Common myeloid progenitor, CD34-positive (primary cell): ENCODE data around the gene TECPR2.

ENCODE experiments used
- CTCF ChIA-PET: fragments of 350-600 bp; sonication (Branson Sonifier 250); formaldehyde crosslinking; loops from one replicate; lab custom pipeline; 2021; ENCODE audit warnings: antibody characterized with exemption; lab: Charles Lee
- POLR2A ChIA-PET: fragments of 350-600 bp; sonication (Branson Sonifier 250); formaldehyde crosslinking; loops from one replicate; lab custom pipeline; 2021; ENCODE audit warnings: antibody characterized with exemption; lab: Charles Lee
- DNase-seq, 3 donors: peaks; one replicate each; pipeline versions ENCODE4 v3.0.0 to v3.0.0-alpha.2; 2013
- H3K27ac ChIP-seq, 2 experiments: 1 replicate in 1 of 2; 2 replicates in 1 of 2; pipeline ENCODE4 v1.7.0; 2013; ENCODE audit warnings: inconsistent platforms in 2 of 2, low read length in 2 of 2, mild to moderate bottlenecking in 2 of 2, low read depth in 1 of 2, moderate library complexity in 1 of 2; ENCODE audit not compliant: severe bottlenecking in 2 of 2, insufficient read depth in 1 of 2, poor library complexity in 1 of 2
- H3K27me3 ChIP-seq, 5 experiments: replicated peaks in 2 of 5; 1 replicate in 3 of 5; 2 replicates in 2 of 5; pipeline versions ENCODE4 v1.6.1 to v1.7.0; 2013; ENCODE audit warnings: low read length in 4 of 5, mild to moderate bottlenecking in 2 of 5, moderate library complexity in 2 of 5, inconsistent platforms in 1 of 5; ENCODE audit not compliant: insufficient read depth in 5 of 5, control insufficient read depth in 4 of 5
- H3K36me3 ChIP-seq, 4 experiments: 1 replicate in 2 of 4; 2 replicates in 2 of 4; pipeline versions ENCODE4 v1.6.1 to v1.7.0; 2013; ENCODE audit warnings: low read length in 3 of 4, control low read depth in 1 of 4, mild to moderate bottlenecking in 1 of 4; ENCODE audit not compliant: control insufficient read depth in 4 of 4, insufficient read depth in 4 of 4
- H3K4me1 ChIP-seq, 4 experiments: 1 replicate in 3 of 4; 2 replicates in 1 of 4; pipeline versions ENCODE4 v1.6.1 to v1.7.1; 2013; ENCODE audit warnings: low read length in 3 of 4, mild to moderate bottlenecking in 3 of 4, control low read depth in 1 of 4, inconsistent platforms in 1 of 4, moderate library complexity in 1 of 4; ENCODE audit not compliant: control insufficient read depth in 4 of 4, insufficient read depth in 4 of 4; ENCODE audit errors: control extremely low read depth in 1 of 4
- H3K4me3 ChIP-seq, 7 experiments: 1 replicate in 4 of 7; 2 replicates in 3 of 7; pipeline versions ENCODE4 v1.5.1 to v1.7.0; 2013; ENCODE audit warnings: mild to moderate bottlenecking in 7 of 7, low read length in 6 of 7, moderate library complexity in 6 of 7, inconsistent platforms in 2 of 7, low read depth in 2 of 7, control low read depth in 1 of 7; ENCODE audit not compliant: insufficient read depth in 4 of 7, control insufficient read depth in 1 of 7; ENCODE audit errors: extremely low read depth in 1 of 7
- H3K9me3 ChIP-seq, 5 experiments: 1 replicate in 4 of 5; 2 replicates in 1 of 5; pipeline versions ENCODE4 v1.6.1 to v1.7.1; 2013; ENCODE audit warnings: low read length in 4 of 5, mild to moderate bottlenecking in 2 of 5, inconsistent platforms in 1 of 5, low read depth in 1 of 5, moderate library complexity in 1 of 5; ENCODE audit not compliant: control insufficient read depth in 4 of 5, insufficient read depth in 2 of 5; ENCODE audit errors: control extremely low read depth in 1 of 5
- WGBS: methylation state at CpG from one replicate; pipeline ENCODE4 v1.1.5; 2013; ENCODE audit not compliant: insufficient coverage; 5-methylcytosine and 5-hydroxymethylcytosine counted together

The TECPR2 gene

DNA sequence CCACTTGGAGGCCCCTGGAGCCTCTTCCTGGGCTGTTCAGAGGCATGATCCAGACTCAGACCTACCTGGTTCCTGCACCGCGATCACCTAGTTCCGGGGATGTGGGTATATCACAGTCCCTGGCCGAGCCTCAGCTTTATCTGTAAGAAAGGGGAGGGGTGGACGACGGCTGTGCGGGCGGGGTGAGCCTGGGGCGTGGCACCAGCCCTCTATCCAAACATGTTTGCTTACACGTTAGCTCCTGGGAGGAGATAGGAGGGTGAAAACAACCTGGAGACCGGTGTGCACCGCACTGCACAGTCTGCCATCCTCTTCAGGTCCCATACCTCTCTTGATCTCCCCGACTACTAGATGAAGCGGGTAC, 145.7 kb downstream of the TECPR2 start:
- Histone ChIP-seq H3K36me3 (peaks cover 0 to 10% (median 1%) of the 10 kb centered on the region in 4 experiments), H3K27ac (peak overlapping the region in 1 of 2 experiments; percentile 43), H3K27me3 (no peaks in the 10 kb centered on the region), H3K4me3 (no peak overlapping the region), H3K4me1 (peaks cover 0 to 18% (median 18%) of the 10 kb centered on the region in 4 experiments), H3K9me3 (no peaks in the 10 kb centered on the region)
- ChIA-PET CTCF (interaction anchor here (0.9 to 1.4 kb wide), 4 partner anchors 10 to 70 kb away, joined by 3 to 4 read pairs (median 4); no protein-coding TSS in a partner anchor), POLR2A (interaction anchor here (0.6 kb wide), 1 partner anchor 100 kb away, joined by 5 read pairs; no protein-coding TSS in a partner anchor)
- WGBS, result 77% methylated on average over 9 of the region's 14 CpGs
- no peak for DNase-seq

DNA sequence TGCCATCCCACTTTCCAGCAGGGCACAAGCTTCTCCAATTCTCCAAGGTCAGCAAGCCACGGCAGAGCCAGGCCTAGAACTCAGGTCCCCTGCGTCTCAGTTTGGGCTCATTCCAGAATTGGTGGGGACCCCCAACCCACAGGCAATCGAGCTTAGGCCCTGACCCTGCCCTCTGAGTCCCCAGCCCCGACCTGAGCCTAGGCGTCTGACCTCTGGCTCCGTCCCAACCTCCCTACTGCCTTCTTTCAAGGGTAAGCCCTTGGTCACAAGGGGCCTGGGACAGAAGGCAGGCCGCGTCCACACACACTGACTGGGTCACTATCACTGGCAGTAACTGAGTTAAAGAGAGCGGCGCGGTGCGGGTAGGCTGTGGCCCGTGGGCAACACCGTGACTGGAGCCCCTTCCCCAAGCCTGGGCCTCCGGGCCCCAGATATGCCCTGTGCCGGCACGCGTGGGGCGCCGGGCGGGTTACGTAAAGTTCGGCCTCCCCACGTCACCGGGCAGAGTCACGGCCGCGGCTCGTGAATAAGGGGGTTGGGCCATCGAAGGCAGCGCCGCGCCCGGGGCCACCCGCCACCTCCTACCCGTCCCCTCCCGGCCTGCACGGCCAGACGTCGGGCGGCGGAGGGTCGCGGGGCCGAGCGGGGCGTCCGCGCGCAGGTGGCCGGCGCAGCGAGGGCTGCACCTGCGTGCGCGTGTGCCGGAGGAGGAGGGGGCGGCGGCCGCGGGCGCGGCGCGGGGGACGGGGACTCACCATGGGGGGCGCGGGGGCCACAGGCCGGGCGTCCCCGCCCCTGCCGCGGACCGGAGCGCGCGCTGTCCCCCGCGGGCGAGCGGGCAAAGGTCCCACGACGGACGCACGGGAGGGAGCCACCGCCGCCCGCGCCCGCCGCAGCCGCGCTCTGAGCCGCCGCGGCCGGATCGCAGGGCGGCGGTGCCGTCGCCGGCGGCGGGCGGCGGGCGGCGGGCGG, 146.3 kb downstream of the TECPR2 start:
- Histone ChIP-seq H3K9me3 (no peaks in the 10 kb centered on the region), H3K27ac (peak overlapping the region in 1 of 2 experiments; percentile 43), H3K4me1 (peaks cover 0 to 18% (median 17%) of the 10 kb centered on the region in 4 experiments), H3K4me3 (peak overlapping the region in 5 of 7 experiments; percentile 23 to 60 (median 51)), H3K27me3 (no peaks in the 10 kb centered on the region), H3K36me3 (peaks cover 0 to 10% (median 1%) of the 10 kb centered on the region in 4 experiments)
- WGBS, result 25% methylated on average over 49 of the region's 110 CpGs
- CTCF ChIA-PET, result interaction anchor here (0.9 to 1.4 kb wide), 5 partner anchors 9 to 71 kb away, joined by 3 to 4 read pairs (median 4); no protein-coding TSS in a partner anchor
- peak in 2 of 3 donors; percentile 63 to 66 for DNase-seq
- POLR2A ChIA-PET, result no interaction called here

DNA sequence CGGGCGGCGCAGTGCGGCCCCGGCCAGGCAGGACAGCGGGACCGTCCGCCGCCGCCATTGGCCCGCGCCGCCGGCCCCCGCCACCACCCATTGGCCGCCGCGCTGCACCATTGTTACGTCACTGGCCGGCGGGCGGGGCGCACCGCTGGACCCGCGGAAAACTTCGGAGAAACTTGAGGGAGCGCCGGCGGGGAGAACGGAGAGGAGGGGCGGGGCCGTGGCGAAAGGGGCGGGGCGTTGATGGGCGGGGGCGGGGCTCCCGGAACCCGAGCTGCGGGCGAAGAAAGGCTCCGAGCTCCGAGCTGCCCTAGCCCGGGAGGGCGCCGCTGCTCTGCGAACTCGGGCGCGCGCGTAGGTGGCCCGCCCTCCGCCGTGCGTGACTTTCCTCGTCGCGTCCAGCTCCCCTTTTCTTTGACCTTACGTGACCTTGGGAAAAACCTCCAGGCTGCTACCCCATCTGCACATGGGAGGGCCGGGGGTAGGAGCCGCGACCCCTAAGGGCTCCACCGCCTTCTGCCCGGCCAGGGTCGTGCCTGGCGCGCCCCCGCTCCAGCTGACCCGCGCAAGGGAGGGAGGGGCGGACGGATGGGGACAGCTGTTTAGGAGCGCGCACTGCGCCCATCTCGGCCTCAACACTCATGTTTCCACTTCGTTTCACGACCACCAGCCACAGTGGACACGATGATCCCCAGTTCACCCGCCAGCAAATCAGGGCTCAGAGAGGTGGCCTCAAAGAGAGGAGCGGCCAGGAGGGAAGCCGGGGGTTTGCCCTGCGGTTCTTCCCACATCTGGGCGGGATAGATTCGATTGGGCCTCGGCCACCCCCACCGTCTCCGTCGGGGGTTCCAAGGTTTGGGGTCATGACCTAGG, 147.2 kb downstream of the TECPR2 start, which contains the start of gene ANKRD9:
Gene ANKRD9, minus strand, starts transcription at position 31 of the 870 bp plus-strand sequence. CDS start 1,887 bp downstream, outside the sequence.
- Histone ChIP-seq H3K27me3 (no peaks in the 10 kb centered on the region), H3K4me1 (peaks cover 0 to 18% (median 17%) of the 10 kb centered on the region in 4 experiments), H3K36me3 (peaks cover 0 to 10% (median 1%) of the 10 kb centered on the region in 4 experiments), H3K27ac (peak within 1 kb of the TSS in 1 of 2 experiments; percentile 43), H3K9me3 (no peaks in the 10 kb centered on the region), H3K4me3 (peak within 1 kb of the TSS; percentile 35 to 83 (median 72))
- DNase-seq, result peak; percentile 88 to 91 (median 91)
- WGBS, result 0% methylated on average over 61 of the region's 91 CpGs
- ChIA-PET CTCF (interaction anchor here (0.9 kb wide), 1 partner anchor 14 kb away, joined by 4 read pairs; no protein-coding TSS in a partner anchor), POLR2A (no interaction called here)

DNA sequence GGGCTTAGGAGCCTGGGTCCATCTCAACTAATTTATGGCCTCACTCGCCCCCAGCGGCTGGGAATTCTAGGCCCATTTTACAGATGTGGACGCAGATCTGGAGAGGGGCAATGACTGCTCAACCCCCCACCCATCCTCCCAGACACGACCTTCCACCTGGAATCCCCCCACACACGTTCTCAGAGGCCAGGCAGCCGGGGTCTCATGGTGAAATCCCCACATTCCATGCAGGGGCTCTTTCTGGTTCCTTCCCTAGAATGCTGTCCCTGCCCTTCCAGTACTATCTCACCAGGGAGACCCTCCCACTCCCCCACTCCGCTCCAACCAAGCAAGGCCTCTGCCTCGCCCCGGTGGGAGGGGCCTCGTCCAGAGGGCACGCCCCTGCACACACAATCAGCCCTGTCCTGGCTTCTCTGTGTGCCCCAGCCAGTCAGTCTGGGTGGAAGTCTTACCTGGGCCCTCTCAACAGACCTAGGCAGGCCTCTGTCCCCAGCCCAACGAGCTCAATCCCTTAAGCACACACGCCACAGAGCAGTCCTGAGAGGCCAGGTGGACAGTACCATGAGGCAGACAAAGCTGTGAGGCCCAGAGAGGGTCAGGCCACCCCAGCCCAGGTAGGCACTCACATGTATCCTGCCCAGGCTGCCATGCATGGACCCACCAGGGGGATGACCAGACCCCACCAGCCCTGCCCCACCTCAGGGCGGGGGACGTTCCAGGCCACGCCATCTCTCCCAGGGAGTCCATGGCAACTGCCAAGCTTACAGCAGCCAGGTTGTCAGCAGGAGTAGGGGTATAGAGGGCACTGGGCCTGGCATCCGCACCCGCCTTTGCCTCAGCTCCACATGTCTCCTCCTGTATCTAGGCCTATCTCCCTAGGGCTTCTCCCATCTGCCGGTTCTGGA, 148.1 kb downstream of the TECPR2 start:
- no peaks in the 10 kb centered on the region for H3K9me3 ChIP-seq
- H3K36me3 ChIP-seq, result peaks cover 0 to 7% (median 1%) of the 10 kb centered on the region in 4 experiments
- peak in 2 of 3 donors; percentile 31 to 32 for DNase-seq
- H3K4me1 ChIP-seq, result peaks cover 0 to 18% (median 17%) of the 10 kb centered on the region in 4 experiments
- H3K27me3 ChIP-seq, result no peaks in the 10 kb centered on the region
- ChIA-PET CTCF (interaction anchor here (1.5 to 1.7 kb wide), 2 partner anchors 14 to 73 kb away, joined by 3 to 5 read pairs; no protein-coding TSS in a partner anchor), POLR2A (no interaction called here)
- no peak overlapping the region for H3K27ac ChIP-seq
- 54% methylated on average over 17 of the region's 19 CpGs for WGBS
- H3K4me3 ChIP-seq, result peak overlapping the region in 6 of 7 experiments; percentile 62 to 83 (median 72)

DNA sequence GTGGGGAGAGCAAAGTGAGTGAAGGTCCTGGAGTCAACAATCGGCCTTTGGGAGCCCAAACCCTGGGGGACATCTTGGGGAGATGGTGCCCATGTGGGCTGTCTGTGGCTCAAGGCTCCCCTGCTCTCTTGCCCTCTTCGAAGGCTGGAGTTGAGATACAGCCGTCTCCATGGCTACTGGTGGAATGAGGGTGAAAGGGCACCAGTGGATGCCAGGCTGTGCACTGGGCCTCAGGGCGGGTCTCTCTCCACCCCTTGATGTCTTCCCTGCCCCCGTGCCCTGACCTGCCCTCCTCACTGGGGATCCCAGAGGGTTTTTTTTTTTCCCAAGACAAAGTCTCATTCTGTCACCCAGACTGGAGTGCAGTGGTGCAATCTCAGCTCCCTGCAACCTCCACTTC, 148.8 kb downstream of the TECPR2 start:
- H3K36me3 ChIP-seq, result peaks cover 0 to 1% (median 0%) of the 10 kb centered on the region in 4 experiments
- WGBS, result 100% methylated on average over 5 of the region's 5 CpGs
- H3K4me3 ChIP-seq, result no peak overlapping the region
- DNase-seq, result no peak
- ChIA-PET CTCF (interaction anchor here (1.5 to 1.7 kb wide), 2 partner anchors 13 to 74 kb away, joined by 3 to 5 read pairs; no protein-coding TSS in a partner anchor), POLR2A (no interaction called here)
- H3K27ac ChIP-seq, result no peak overlapping the region
- no peaks in the 10 kb centered on the region for H3K9me3 ChIP-seq
- no peaks in the 10 kb centered on the region for H3K27me3 ChIP-seq
- peaks cover 0 to 21% (median 19%) of the 10 kb centered on the region in 4 experiments for H3K4me1 ChIP-seq
